ENCODE data around the gene ADNP.

Gene ADNP

DNA sequence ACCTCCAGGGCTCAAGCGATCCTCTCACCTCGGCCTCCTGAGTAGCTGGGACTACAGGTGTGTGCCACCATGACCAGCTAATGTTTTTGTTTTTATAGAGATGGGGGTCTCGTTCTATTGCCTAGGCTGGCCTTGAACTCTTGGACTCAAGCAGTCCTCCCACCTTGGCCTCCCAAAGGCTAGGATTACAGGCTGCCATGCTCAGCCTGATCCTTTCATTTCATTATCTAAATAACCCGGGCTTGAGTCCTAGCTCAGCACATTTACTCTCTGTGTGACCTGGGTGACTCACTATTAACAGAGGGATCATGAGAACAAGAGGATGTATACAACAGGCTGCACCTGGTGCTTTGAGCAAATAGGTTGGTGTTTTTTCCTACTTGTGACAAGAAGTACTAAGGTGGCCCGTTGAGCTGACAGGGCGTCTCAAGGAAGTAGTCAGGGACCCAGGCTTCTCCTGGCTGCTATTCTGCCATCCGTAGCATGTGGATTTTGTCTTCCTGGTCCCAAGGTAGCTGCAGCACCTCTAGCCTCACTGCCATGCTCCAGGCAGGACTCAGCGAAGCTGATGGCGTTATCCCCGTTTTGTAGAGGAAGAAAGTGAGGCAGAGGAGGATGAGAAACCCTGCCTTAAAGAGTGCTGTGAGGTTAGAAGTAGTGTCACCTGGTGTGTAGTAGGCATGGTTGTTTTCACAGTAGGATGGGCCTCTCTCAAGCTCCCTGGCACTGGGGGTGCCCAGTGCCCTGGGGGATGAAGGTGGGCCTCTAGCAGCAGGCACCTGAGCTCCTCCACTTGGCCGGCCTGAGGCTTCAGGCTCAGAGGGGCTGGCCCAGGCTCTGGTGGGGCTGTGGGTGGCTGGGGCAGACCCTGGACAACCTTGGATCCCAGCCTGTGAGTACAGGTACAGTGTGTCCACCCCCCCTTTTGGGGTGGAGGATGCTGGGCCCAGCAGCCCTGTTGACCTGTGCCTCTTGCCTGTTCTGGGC, 62.4 kb downstream of the ADNP start:
- peak; percentile 75 for DNase-seq

DNA sequence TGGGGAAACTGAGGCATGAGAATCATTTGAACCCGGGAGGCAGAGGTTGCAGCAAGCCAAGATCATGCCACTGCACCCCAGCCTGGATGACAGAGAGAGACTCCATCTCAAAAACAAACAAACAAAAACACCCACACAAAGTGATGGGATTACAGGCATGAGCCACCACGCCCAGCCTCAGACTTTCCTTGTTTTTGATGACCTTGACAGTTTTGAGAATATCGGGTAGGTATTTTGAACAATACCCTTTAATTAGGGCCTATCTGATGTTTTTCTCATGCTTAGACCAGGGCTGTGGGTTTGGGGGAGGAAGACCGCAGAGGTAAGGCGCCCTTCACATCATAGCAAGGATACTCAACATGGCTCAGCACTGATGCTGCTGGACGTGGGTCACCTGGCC, 63.4 kb downstream of the ADNP start:
- DNase-seq, result no peak

DNA sequence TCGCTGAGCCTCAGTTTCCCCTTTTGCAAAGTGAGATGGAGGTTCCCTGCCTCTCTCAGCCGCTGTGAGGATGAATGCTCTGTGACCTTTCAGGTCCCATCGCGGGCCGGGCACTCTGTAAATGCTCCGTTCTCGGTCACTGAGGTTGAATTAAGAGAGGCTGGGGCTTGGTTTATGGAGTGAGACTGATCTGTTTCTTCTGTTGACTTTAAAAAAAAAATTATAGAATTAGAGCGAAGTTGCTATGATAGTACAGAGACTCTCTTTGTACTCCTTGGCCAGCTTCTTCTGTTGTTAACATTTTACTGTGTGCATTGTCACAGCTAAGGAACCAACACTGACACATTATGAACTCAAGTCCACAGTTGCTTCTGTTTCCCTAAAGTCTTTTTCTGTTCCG, 64.4 kb downstream of the ADNP start:
- DNase-seq, result no peak

DNA sequence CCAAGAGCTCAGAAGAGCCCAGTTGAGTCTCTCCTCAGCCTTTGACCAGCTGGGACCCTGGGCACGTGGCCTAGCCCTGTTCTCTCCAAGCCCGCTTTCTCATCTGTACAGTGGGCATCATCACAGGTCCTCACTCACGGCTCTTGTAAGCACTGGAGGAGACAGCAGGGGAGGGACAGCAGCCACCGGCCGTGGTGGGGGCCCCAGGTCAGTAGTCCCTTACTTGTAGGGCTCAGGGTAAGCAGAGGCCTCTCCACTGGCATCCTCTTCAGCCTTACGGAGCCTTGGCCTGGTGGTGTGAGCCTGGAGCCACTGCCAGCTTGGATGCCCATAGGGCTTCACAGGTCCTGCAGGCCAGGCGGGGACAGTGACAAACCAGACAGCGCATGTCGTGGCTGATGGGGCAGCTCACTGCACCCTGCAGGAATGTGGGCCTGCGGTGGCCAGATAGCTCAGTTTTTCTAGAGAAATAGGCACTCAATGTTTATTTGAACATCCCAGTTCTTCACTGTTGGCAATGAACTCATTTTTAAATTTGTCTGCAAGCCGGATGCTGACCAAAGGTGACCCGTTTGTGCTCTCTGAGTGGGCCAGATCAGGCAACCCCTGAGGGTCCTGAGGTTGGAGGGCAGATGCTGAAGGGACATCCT, 65.1 kb downstream of the ADNP start:
- no peak for DNase-seq

DNA sequence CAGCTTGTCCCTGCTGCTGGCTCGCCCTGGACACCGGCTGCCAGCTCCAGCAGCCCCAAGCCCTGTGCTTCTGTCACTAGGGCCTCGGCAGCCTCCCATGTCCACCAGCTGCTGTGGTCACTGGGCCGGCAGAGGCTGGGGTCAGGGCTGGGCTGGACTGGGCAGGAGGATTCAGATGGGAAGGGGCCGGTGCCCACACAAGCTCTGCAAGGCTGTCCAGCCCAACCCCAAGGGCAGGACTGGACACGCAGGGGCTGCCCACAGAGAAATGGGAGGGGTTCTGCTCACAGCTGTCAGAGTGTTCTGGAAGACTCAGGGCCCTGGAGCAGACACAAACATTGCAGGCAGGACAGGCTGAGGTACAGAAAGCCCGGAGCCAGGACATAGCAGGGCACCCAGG, 65.6 kb downstream of the ADNP start:
- DNase-seq, result no peak

DNA sequence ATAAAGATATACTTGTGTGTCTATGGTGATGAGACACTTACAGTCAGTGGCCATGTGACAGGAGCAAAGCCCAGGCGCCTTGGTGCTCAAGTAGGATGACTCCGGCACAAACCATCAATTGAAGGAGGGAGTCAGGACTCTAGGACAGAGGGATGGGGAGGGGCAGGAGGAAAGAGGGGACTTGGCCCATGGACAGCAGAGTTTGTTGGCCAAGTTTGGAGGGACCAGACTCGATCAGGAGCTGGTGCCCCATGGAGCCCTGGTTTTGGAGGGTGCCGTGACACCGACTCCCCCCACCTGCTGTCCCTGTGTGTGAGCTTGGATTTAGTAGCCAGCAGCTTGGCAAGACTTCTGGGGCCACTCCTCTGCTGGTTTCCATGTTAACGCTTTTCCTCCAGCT, 66.1 kb downstream of the ADNP start:
- no peak for DNase-seq

DNA sequence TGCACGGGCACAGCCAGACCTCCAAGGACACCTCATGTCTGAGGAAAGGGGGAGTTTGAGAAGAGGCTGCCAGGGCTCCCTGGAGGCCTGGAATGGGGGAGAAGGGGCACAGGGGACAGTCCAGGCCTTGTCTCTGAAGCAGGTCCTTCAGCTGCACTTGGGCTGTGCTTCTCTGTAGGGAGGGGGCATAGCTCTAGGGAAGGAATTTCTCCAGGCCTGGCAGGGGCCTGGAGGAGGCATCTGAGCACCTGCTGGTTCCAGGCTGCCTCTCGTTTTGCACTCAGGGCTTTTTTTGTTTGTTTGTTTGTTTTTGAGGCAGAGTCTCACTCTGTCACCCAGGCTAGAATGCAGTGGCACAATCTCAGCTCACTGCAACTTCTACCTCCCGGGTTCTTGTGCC, 68.7 kb downstream of the ADNP start:
- no peak for DNase-seq

DNA sequence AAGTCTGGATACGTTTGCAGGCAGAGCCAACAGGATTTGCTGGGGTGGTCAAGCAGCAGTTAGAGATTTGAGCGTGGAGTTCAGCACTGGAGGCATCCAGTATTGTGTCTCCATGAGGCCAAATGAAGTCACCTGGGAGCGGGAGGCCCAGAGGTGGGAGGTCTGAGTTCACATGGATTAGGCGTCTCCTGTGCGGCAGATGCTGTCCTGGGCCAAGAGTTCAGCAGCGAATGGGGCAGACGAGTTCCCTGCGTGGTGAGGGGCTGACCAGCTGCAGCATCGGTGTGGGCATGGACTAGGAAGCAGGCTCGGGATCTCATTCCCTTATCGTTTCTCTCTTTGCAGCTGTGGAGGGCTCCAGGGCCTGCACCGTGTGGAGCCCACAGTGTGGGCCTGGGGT, 70.2 kb downstream of the ADNP start:
- DNase-seq, result no peak

DNA sequence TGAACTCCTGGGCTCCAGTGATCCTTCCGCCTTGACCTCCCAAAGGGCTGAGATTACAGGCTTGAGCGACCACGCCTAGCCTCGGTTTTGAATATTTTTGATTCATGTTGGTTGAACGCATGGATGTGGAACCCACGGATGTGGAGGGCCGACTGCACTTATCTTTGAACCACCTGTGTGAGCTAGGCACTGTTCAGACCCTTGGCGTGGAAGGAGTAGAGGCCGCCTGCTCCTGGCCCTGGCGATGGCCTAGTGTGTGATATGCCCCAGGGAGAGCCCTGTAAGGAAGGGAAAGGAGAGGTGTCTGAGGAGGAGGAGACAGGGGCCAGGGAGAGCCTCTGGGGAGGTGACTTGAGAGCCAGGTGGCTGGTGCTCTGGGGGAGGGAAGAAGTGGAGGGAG, 72.1 kb downstream of the ADNP start:
- DNase-seq, result no peak

DNA sequence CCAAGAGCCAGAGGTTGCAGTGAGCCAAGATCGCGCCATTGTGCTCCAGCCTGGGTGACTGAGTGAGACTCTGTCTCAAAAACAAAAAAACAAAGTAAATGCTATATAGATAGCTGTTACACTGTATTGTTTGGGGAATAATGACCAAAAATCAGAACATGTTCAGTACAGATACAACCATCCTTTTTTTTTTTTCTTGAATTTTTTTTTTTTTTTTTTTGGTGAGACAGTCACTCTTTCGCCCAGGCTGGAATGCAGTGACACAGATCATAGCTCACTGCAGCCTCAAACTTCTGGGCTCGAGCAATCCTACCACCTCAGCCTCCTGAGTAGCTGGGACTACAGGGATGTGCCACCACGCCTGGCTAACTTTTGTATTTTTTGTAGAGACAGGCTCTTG, 72.7 kb downstream of the ADNP start:
- DNase-seq, result no peak

DNA sequence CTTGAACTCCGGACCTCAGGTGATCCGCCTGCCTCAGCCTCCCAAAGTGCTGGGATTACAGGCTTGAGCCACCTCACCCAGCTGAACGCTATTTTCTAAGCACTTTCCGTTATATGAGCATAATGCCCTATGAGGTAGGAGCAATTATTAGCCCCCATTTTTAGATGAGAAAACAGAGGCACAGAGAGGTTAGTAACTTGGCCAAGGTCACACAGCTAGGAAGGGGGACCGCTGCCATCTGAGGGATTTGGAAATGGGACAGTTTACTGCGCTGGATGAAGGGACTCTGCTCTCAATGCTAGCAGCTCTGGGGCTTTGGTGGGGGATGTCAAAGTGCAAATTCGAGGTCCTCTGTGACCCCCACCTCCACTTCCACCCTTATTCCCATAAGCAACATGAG, 73.9 kb downstream of the ADNP start:
- DNase-seq, result no peak

DNA sequence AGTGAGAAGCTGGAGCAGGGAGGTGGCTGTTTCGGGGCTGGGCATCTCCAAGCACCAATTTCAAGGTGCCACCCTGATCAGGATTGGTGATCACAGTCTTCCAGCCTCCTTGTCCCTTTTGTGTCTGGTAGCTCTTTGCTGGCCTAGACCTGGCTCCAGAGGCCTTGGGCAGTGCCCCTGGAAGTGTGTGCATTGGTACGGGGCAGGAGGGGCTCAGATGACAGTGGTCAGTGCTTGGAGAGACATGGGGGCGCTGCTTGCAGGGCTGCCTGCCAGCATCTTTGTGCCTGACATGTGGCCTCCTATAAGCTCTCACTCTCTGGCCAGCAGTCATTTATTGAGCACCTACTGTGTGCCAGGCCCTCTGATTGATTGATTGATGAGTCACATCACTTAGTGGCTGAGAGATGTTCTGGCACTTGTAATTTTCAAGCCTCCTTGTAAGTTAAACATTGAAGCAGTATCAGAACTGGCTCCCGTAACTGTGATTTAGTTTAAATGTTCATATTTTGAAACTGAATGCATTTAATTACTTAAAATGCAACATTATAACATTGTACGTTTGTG, 74.7 kb downstream of the ADNP start:
- no peak for DNase-seq

DNA sequence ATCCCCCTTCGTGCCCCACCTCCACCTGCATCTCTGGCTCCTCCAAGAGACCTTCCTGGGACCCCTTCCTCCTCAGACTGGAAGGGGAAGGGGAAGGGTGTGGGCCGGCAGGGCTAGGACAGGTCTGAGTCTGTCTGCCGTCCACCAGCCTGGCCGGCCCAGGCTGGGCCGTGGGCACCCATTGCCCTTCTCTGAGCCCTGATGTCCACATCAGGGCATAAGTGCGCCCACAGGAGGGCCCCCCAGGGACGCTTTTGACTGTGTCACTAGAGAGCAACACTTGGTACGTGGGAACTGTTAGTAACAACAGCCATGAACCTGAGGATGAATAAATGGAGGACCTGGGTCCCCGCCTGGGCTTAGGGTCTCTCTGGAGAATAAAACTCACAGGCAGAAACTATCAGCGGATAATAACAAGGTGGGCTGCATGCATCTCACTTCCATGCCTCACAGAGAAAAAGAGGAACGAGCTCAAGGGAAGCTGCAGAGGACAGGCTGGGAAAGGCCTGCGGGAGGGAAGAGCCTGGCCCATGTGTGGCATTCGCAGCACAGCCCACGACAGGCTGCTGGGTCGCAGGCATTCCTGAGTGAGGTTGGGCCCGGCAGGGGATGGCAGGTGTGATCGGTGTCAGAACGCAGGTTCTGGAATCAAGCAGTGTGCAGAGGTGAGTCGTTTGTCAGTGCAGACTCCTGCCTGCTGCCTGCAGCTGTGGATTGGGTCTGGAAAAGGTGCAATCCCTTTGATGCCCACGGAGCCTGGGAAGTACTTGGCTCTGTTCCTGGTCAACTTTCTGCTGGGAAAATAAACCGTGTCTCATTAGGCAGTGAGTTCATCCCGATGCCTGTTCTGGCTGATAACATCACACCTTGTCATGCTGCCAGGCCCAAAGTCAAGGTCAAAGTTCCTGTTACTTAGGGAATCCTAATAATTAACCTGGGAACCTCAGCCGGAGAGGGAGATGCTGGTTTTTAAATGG, 75.5 kb downstream of the ADNP start:
- DNase-seq, result no peak

DNA sequence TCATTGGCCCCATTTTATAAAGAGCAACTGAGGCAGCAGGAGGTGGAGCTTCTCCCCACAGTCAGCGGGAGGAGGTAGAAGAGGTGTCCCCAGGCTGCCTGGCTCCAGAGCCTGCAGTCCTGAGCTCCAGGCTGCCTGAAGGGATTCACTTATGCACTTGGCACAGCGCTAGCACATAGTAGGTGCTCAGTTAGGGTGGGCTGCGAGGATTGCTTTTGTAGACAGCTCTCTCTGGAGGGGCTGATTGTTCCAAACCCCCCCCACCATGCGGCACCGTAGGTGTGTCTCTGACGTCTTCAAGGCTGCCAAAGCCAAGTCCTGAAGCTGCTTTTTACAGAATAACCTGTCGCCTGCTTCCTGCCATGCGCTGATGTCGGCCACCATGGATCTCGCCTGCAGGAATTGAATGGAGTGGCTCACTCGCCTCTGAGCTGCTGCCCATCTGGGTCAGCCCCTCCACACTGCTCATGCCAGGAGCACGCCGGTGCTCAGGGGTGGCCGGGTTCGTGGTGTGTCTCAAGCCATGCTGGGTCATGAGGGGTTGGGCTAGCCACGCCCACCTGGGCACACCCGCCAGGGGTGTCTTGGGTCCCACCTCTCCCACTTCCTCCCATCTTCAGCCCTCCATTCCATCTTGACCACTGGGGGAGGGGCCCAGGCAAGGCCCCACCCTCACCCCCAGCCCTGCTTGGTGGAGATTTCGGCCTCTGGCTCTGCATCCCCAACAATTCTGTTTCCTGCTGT, 76.6 kb downstream of the ADNP start:
- no peak for DNase-seq

DNA sequence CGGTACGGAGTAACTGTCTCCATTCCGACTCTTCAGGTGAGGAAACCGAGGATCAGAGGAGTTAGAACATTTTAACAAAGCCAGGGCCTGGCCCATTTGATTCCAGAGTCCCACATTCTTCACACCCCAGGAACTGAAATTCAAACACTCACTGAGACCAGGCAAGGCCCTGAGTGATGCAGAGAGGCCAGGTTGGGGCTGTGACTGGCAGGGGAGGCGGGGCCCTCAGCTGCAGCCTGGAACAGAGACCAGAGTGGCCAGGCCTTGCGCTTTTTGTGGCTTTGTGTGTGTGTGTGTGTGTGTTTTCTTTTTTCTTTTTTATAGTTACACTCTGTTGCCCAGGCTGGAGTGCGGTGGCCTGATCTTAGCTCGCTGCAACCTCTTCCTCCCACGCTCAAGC, 79.2 kb downstream of the ADNP start:
- DNase-seq, result no peak

DNA sequence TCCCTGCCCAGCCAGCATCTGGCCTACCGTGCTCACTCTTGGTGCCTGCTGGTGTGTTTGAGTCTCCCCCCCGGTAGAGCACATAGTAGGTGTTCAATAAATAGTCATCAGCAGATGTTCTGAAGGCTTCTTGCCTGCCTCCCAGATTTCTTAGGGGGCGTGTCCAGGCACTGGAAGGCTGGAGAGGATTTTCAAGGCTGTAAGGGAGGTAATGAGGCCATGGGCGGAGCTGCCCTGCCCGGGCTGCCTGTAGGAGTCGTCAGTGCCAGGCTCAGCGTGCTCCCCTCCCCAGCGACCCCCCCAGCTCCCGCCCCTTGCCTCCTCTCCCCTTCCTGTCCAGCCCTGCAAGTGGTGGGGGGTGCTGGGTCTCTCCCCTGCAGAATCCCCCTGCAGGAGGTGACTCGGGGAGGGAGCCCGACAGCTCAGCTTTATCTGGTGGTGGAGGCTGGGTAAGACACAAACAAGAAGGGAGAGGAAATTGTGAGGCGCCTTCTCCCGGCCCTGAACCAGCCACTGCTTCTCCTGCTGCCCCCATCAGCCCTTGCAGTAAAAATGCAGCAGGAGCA, 80.4 kb downstream of the ADNP start:
- no peak for DNase-seq

DNA sequence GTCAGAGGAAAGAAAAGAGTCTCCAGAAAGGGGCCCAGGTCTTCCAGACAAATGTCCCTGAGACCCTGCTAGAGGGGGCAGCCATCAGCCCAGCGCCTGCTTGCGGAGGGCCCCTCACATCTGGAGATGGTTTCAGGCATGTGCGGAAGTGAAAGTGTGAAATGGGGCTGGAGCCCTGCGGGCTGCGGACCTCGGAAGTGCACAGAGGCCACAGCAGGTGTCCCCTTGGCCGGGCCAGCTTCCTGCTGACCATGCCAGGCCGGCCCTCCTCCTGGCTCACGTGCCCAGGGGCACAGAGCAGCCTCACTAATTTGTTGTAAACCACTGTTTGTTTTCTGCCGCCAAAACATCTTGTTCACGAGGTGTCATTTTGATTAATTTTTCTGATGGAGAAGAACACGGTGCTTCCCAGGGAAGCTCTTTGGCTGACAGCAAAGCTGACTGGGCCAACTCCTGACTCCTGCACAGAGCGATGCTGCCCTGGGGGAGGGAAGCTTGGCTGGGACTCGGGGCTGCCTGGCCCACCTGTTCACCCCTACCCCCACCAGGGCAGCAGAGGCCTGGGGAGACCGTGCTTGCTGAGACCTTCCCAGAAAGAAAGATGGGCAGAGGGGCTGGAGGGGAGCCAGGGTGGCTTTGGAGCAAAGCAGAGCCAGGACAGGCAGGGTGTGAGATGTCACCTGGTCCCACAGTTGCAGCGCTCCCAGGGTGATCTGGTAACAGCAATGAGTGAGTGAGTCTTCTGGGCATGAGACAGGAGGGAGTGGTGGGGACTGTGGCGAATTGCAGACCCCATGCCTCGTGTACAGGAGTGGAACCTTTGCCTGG, 82.2 kb downstream of the ADNP start:
- DNase-seq, result peak; percentile 58

DNA sequence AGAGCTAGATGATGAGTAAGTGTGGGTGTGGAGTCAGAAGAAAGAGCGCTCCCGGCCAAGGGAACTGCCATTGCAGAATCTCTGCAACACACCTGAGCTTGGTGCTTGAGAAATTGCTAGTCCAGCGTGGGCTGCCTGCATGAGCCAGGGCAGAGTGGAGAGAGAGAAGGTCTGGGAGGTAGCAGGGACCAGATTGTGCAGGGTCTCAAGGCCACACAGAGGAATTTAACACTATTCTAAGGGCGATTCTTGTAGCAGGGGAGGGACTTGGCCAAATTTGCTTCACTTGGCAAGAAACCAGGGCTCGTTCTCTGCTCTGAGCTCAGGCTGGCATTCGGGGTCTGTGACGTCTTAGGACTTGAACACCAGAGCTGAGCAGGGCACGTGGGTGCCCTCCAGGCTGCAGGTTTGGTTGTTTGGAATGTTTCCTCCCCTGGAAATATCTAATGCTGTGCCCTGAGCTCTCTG, 82.9 kb downstream of the ADNP start:
- no peak for DNase-seq

DNA sequence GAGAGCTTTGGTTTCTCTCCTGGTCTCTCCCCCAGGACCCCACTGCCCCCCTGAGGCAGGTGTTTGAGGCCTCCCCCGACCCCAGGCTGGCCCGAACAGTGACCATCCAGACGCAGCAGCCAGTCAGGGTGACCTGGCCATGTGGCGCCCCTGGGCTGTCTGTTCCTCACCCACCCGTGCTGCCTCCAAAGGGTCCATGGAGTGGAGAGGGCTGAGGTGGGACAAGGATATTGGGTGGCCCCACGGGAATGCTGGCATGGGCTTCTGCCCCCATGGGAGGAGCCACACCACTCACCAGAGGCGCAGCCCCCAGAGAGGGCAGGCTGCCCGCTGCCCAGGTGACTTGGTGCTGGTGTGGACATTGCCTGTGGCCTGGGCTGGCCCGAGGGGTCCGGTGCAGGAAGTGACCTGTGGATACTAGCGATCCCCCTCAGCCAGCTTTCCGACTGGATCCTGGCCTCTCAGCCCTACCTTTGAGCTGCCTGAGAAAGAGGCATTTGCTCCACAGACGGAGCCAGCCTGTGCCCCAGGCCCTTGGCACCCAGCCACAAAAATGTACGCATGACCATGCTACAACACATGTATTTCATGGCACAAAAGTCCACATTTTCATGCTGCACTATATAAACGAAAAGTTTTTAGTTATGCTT, 85.5 kb downstream of the ADNP start:
- DNase-seq, result no peak

DNA sequence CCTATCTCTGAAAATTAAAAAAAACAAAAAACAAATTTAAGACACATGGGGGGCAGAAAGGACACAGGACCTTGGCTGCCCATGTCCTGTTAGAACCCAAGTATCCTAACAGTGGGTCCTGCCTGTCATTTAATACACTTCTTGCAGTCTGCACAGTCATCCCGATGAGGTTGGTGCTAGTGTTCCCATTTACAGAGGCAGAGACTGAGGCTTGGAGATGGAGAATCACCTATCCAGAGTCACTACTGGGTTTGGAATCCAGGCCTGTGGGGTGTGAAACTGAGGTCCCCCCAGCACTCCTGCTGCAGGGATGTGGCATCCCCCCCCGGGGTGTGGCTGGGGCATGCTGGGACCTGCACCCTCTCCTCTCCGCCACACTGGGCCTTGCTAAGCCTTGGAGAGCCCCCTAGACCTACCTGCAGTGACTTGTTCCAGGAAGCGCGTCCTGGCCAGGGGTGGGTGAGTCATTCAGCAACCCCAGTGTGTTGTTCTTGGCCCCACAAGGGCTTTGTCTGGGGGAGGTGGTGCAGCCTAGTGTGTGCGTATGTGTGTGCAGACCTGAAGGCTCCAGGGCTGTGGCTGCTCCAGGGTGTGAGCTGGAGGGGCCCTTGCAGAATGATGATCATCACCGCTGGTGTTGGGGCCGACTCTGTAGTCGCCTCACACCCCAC, 86.7 kb downstream of the ADNP start:
- DNase-seq, result no peak

Measured in NCI-H146 (cell line).